B cell (primary cell): Measurements from ENCODE around the gene MAP2K3. TPM values are rescaled to one million over a fixed set of nuclear protein-coding genes. Genes with fewer than 3 reads are reported as not detected.
A peak's percentile ranks its signal among the peaks of the same experiment; 100 is the strongest.

Experiments
- ATAC-seq: fragments of 200-7000 bp; cut with Tn5 transposase; one replicate; pipeline ENCODE4 v1.10.0; 2021; ENCODE audit warnings: low read depth, mild to moderate bottlenecking, moderate number of reproducible peaks, moderate library complexity
- CTCF ChIA-PET: fragments of 350-600 bp; sonication (Branson Sonifier 250); formaldehyde crosslinking; loops from one replicate; lab custom pipeline; 2021; ENCODE audit warnings: antibody characterized with exemption, inconsistent platforms; lab: Charles Lee
- POLR2A ChIA-PET: fragments of 350-600 bp; sonication (Branson Sonifier 250); formaldehyde crosslinking; loops from one replicate; lab custom pipeline; 2021; ENCODE audit warnings: antibody characterized with exemption; lab: Charles Lee
- DNase-seq: peaks from one replicate; pipeline ENCODE4 v3.0.0; 2013
- H2AFZ ChIP-seq: 2 replicates; pipeline ENCODE4 v1.6.1; 2012; ENCODE audit warnings: mild to moderate bottlenecking, low read depth, low read length; ENCODE audit not compliant: insufficient read depth, poor library complexity, severe bottlenecking
- H3K27ac ChIP-seq, 2 donors: 1 replicate in 1 of 2; 2 replicates in 1 of 2; pipeline ENCODE4 v1.5.1; 2012 to 2013; ENCODE audit warnings: low read length in 2 of 2, mild to moderate bottlenecking in 2 of 2, moderate library complexity in 1 of 2
- H3K27me3 ChIP-seq, 4 experiments: fragments of 200-600 bp in 1 of 4; sonication (generic) in 1 of 4; replicated peaks in 1 of 4; 1 replicate in 2 of 4; 2 replicates in 2 of 4; pipeline versions ENCODE4 v1.6.1 to v1.7.0; 2013 to 2016; ENCODE audit warnings: low read length in 3 of 4, mild to moderate bottlenecking in 2 of 4, mixed read lengths in 1 of 4, moderate library complexity in 1 of 4; ENCODE audit not compliant: insufficient read depth in 4 of 4, control insufficient read depth in 3 of 4; ENCODE audit errors: control extremely low read depth in 1 of 4
- H3K36me3 ChIP-seq, 2 experiments: replicated peaks in 1 of 2; 1 replicate in 1 of 2; 2 replicates in 1 of 2; pipeline versions ENCODE4 v1.6.1 to v1.7.1; 2013; ENCODE audit warnings: low read length in 1 of 2; ENCODE audit not compliant: insufficient read depth in 2 of 2, control insufficient read depth in 1 of 2; ENCODE audit errors: control extremely low read depth in 1 of 2, extremely low read depth in 1 of 2
- H3K4me1 ChIP-seq, 2 donors: fragments of 200-600 bp in 1 of 2; sonication (generic) in 1 of 2; 1 replicate in 1 of 2; 2 replicates in 1 of 2; pipeline versions ENCODE4 v1.5.1 to v1.6.1; 2013 to 2017; ENCODE audit warnings: low read length in 2 of 2; ENCODE audit not compliant: control insufficient read depth in 2 of 2, insufficient read depth in 2 of 2
- H3K4me2 ChIP-seq: replicated peaks from 2 replicates; pipeline ENCODE3; 2012; ENCODE audit warnings: mild to moderate bottlenecking, low read depth, low read length; ENCODE audit not compliant: poor library complexity, severe bottlenecking
- H3K4me3 ChIP-seq, 5 experiments: fragments of 200-600 bp in 1 of 5; sonication (generic) in 1 of 5; 1 replicate in 3 of 5; 2 replicates in 2 of 5; pipeline versions ENCODE4 v1.5.1 to v1.7.0; 2011 to 2016; ENCODE audit warnings: low read length in 4 of 5, mild to moderate bottlenecking in 4 of 5, low read depth in 2 of 5, control low read depth in 1 of 5, moderate library complexity in 1 of 5; ENCODE audit not compliant: insufficient read depth in 1 of 5; ENCODE audit errors: control extremely low read depth in 1 of 5, extremely low read depth in 1 of 5
- H3K79me2 ChIP-seq: fragments of 200-600 bp; sonication (generic); one replicate; pipeline ENCODE4 v1.6.0; 2016; ENCODE audit warnings: low read length; ENCODE audit not compliant: control insufficient read depth, insufficient read depth
- H3K9ac ChIP-seq: fragments of 200-600 bp; sonication (generic); 2 replicates; pipeline ENCODE4 v1.6.1; 2017; ENCODE audit warnings: mild to moderate bottlenecking, low read length, moderate library complexity
- H3K9me3 ChIP-seq, 3 donors: one replicate each; pipeline versions ENCODE4 v1.6.1 to v1.7.1; 2013; ENCODE audit warnings: low read length in 2 of 3; ENCODE audit not compliant: control insufficient read depth in 2 of 3, insufficient read depth in 1 of 3; ENCODE audit errors: control extremely low read depth in 1 of 3
- H4K20me1 ChIP-seq: 2 replicates; pipeline ENCODE4 v1.6.0; 2012; ENCODE audit warnings: mild to moderate bottlenecking, low read length; ENCODE audit not compliant: insufficient read depth, control insufficient read depth, poor library complexity, severe bottlenecking
- H3K27ac Mint-ChIP-seq: one replicate; pipeline ENCODE4 v1.8.0; 2021; ENCODE audit warnings: mixed read lengths
- H3K27me3 Mint-ChIP-seq: one replicate; pipeline ENCODE4 v1.8.0; 2021; ENCODE audit warnings: mixed read lengths
- H3K4me1 Mint-ChIP-seq: one replicate; pipeline ENCODE4 v1.8.0; 2021; ENCODE audit warnings: mixed read lengths
- H3K4me3 Mint-ChIP-seq: one replicate; pipeline ENCODE4 v1.8.0; 2021; ENCODE audit warnings: mixed read lengths
- H3K9me3 Mint-ChIP-seq: one replicate; pipeline ENCODE4 v1.8.0; 2022; ENCODE audit warnings: mixed read lengths; ENCODE audit not compliant: insufficient read depth
- CTCF ChIP-seq: fragments of 200-600 bp; IDR thresholded peaks from one replicate; pipeline ENCODE4 v1.8.0; 2022; ENCODE audit warnings: antibody characterized with exemption, mild to moderate bottlenecking
- EZH2 ChIP-seq: IDR thresholded peaks from 2 replicates; pipeline ENCODE4 v1.6.1; 2012; ENCODE audit warnings: borderline replicate concordance, low read depth, mild to moderate bottlenecking, moderate library complexity, low read length; ENCODE audit not compliant: insufficient read depth, poor library complexity, severe bottlenecking
- WGBS: methylation state at CpG from one replicate; pipeline ENCODE4 v1.1.5; 2013; ENCODE audit warnings: missing lambda C conversion rate; ENCODE audit not compliant: insufficient coverage; 5-methylcytosine and 5-hydroxymethylcytosine counted together
- intact Hi-C: fragments of 100-400 bp; cut with micrococcal nuclease; formaldehyde crosslinking; loops from one replicate; pipeline ENCODE4 v1.10.0; 2022
- polyA plus RNA-seq: library from polyadenylated mRNA; depleted of rRNA; stranded (reverse); fragments of >200 nt; gene quantifications from 2 replicates; pipeline ENCODE4 v1.2.3, GENCODE V29; 2012
- total RNA-seq, 2 donors: library from RNA; stranded (reverse); fragments of 120-200 nt in 1 of 2; gene quantifications; 1 replicate in 1 of 2; 2 replicates in 1 of 2; pipeline versions ENCODE4 v1.2.3 to v1.2.4, GENCODE V29; 2013 to 2022

MAP2K3 gene
- total and polyA plus RNA-seq, 2 donors (not counting 1 experiment from before 2014, with no cell fraction given), result 61.0 to 118 TPM

- no peak overlapping the region for H3K9ac ChIP-seq
- no peaks in the 10 kb centered on the region for H3K27me3 Mint-ChIP-seq
- no peak for ATAC-seq
- CTCF ChIA-PET, result interaction anchor here (0.5 kb wide), 1 partner anchor 18 kb away, joined by 3 read pairs; no protein-coding TSS in a partner anchor
- DNase-seq, result no peak
- TF ChIP-seq CTCF (no peak), EZH2 (no peak)
- no peak overlapping the region for H3K4me3 ChIP-seq
- H3K4me2 ChIP-seq, result no peak overlapping the region
- H3K4me1 Mint-ChIP-seq, result peaks cover 46% of the 10 kb centered on the region
- no peak overlapping the region for H3K27ac Mint-ChIP-seq
- peaks cover 0 to 44% (median 0%) of the 10 kb centered on the region in 3 donors for H3K9me3 ChIP-seq
- H3K4me1 ChIP-seq, result peaks cover 14 to 22% of the 10 kb centered on the region in 2 donors
- no peaks in the 10 kb centered on the region for H3K9me3 Mint-ChIP-seq
- peaks cover 0 to 32% of the 10 kb centered on the region in 2 experiments for H3K36me3 ChIP-seq
- no peak overlapping the region for H3K27ac ChIP-seq
- POLR2A ChIA-PET, result no interaction called here
- intact Hi-C loops, result no loop called here
- WGBS, result 75% methylated on average over 10 of the region's 10 CpGs
- H4K20me1 ChIP-seq, result peaks cover 99% of the 10 kb centered on the region
- H3K27me3 ChIP-seq, result no peaks in the 10 kb centered on the region
- no peak overlapping the region for H3K4me3 Mint-ChIP-seq
- H2AFZ ChIP-seq, result no peak overlapping the region
- H3K79me2 ChIP-seq, result peaks cover 93% of the 10 kb centered on the region
Measured at GRCh38 chr17:21293831-21294210, 9.3 kb downstream of the MAP2K3 start.

GRCh38 chr17:21294321-21295035 lies 10.0 kb downstream of the MAP2K3 start:
- 68% methylated on average over 12 of the region's 12 CpGs for WGBS
- H3K79me2 ChIP-seq, result peaks cover 89% of the 10 kb centered on the region
- peak overlapping the region; percentile 69 for H3K27ac Mint-ChIP-seq
- H3K9ac ChIP-seq, result no peak overlapping the region
- H3K4me3 Mint-ChIP-seq, result no peak overlapping the region
- peaks cover 0 to 36% of the 10 kb centered on the region in 2 experiments for H3K36me3 ChIP-seq
- TF ChIP-seq CTCF (no peak), EZH2 (no peak)
- peaks cover 7 to 16% of the 10 kb centered on the region in 2 donors for H3K4me1 ChIP-seq
- H2AFZ ChIP-seq, result no peak overlapping the region
- peaks cover 0 to 48% (median 0%) of the 10 kb centered on the region in 3 donors for H3K9me3 ChIP-seq
- POLR2A ChIA-PET, result no interaction called here
- H3K27me3 ChIP-seq, result no peaks in the 10 kb centered on the region
- peaks cover 40% of the 10 kb centered on the region for H3K4me1 Mint-ChIP-seq
- no peak for ATAC-seq
- intact Hi-C loops, result no loop called here
- H3K4me2 ChIP-seq, result peak overlapping the region; percentile 5
- no peak for DNase-seq
- CTCF ChIA-PET, result interaction anchor here (0.5 kb wide), 1 partner anchor 17 kb away, joined by 3 read pairs; no protein-coding TSS in a partner anchor
- peaks cover 97% of the 10 kb centered on the region for H4K20me1 ChIP-seq
- H3K9me3 Mint-ChIP-seq, result no peaks in the 10 kb centered on the region
- H3K4me3 ChIP-seq, result no peak overlapping the region
- no peaks in the 10 kb centered on the region for H3K27me3 Mint-ChIP-seq
- H3K27ac ChIP-seq, result no peak overlapping the region
